ENCODE data around the gene CWC27.

The CWC27 gene, protein sequence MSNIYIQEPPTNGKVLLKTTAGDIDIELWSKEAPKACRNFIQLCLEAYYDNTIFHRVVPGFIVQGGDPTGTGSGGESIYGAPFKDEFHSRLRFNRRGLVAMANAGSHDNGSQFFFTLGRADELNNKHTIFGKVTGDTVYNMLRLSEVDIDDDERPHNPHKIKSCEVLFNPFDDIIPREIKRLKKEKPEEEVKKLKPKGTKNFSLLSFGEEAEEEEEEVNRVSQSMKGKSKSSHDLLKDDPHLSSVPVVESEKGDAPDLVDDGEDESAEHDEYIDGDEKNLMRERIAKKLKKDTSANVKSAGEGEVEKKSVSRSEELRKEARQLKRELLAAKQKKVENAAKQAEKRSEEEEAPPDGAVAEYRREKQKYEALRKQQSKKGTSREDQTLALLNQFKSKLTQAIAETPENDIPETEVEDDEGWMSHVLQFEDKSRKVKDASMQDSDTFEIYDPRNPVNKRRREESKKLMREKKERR

DNA sequence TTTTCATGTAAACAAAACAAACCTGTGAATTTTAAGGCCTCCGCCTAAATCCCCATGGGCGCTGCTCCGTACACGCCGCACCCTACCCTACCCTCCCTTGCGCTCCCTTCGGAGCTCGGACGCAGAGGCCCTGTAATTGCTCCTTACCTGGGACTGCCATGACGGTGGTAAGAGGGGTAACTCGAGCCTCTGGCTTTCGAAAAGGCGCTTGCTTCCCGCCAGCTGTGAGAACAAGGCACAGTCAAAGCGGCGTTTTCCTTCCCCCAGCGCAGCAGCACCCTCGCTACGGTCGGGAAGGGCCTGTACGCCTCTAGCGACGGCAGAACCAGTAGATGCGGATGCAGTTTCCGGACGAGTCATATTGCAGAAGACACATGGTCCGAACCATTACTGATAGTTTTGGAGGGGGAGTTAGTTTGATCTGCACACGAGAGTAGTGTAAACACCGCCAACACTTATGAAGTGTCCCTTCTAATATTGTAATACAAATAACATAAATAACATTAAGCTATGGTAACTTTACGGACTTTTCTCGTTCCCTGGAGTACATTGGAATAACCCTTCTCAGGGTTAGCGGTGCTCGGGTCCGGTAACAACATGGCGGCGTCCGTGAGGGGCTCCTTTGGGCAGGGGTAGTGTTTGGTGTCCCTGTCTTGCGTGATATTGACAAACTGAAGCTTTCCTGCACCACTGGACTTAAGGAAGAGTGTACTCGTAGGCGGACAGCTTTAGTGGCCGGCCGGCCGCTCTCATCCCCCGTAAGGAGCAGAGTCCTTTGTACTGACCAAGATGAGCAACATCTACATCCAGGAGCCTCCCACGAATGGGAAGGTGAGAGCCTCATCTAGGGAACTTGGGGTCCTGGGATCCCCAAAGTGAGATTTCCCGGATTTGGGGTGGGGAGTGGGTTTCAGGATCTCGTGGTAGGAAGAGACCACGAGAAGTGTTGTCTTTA lies at the start of gene CWC27, which contains the start of gene SREK1IP1:
Gene CWC27, plus strand, starts transcription at position 573 of the 955 bp plus-strand sequence. Its CDS starts 217 bp downstream, at position 790.
Gene SREK1IP1, minus strand, starts transcription at position 334 of the 955 bp plus-strand sequence. Its CDS starts 174 bp downstream, at position 160.
- peak; percentile 79 to 89 for DNase-seq

GRCh38 chr5:64722588-64722987 lies 46.1 kb upstream of the CWC27 start:
- no peak for DNase-seq

DNA sequence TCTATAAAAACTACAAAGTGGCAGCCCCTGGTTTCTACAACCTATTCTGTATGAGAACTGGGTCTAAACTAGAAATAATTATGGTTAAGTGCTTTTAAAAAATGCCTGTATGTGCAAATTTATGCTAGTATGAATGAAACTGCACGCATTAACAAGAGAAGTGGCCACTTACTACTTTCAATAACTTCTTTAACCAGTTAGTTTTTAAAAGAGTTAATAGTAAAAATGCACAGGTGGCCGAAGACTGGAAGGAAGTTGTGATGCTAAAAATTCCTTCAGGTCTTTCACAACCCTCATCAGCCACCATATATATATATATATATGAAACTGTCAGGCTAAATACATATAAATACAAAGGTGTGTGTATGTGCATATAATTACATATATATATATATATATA lies 41.6 kb upstream of the CWC27 start:
- no peak for DNase-seq

DNA sequence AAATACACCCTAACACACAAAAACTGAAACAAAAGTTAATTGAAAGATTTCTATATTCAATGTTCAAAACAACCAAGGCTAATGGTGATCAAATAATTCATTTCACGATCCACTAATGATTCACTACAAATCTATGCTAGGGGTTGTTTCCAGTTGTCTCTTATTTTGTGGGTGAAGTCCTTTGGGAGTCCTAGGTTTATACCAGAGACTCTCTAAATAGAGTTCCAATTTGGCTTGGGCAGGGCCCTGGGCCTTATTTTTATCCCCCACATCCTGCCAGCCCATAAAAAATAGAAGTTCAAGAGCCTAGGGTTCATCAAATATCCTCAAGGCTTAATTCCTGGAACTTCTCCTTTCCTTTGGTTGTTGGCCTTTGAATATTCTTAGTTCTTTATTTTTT lies 26.3 kb upstream of the CWC27 start:
- DNase-seq = no peak

DNA sequence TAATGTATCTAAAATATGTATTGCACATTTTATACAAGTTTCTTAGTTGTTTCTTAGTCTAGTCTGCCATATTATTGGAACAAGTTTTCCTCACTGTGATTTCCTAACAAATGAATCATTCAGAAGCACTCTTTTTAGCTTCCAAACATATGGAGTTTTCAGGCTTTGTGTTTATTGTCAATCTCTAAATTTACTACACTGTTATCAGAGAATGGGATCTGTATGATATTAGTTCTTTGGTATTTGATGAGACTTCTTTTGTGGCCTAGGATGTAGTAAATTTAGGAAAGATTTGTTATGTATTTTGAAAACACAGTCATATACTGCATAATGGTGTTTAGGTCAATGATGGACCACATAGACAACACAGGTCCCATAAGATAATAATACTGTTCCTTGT lies 25.9 kb upstream of the CWC27 start:
- no peak for DNase-seq

DNA sequence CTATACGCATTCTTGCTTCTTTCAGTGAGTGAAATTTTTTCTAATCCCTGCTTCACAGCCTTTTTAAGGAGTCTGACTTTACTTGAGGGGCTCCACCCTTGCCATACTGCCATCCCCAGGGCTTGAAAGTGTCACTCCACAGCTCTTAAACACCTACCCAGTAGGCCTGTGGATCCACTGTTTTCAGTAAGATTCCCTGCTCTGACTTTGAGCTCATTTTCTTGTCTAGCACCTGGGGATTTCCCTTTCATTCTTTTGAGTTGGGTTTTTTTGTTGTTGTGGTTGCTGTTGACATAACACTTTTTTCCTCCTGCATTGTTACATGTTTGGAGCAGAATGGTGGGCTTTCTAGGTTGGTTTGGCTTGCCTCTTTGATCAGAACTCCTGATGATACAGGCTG lies 23.8 kb upstream of the CWC27 start:
- no peak for DNase-seq

DNA sequence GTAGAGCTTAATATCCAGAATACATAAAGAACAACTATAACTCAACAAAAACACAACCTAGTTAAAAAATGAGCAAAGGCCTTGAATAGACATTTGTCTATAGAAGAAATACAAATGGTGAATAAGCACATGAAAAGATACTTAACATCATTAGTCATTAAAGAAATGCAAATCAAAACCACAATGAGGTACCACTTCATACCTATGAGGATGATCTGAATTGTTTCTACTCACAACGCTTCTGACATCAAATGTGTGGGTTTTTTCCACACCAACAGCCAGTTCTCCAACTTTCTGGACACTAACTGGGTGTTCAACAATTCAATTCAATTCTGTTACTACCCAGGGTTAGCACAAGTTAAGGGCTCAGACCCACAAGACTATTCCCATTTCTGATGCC lies 22.3 kb upstream of the CWC27 start:
- no peak for DNase-seq

GRCh38 chr5:64749385-64749784 lies 19.3 kb upstream of the CWC27 start:
- DNase-seq = no peak

DNA sequence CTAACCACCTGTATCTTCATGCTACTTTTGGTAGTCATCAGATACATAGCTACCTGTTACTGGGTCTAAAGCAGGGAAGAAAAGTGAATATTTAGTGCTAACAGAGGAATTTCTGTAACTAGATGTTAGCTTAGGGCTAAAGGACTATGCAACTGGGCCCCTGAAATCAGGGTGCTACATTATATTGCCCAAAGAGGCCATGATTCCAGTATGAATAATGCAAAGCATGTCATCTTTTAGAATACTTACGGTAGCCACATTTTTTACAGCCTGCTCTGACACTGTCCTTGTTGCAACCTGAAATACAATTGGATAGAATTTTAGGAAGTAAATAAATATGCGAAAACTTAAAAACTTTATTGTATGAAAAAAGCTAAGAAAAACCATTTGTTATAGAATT lies 14.7 kb upstream of the CWC27 start:
- DNase-seq = no peak

GRCh38 chr5:64758901-64759300 lies 9.8 kb upstream of the CWC27 start:
- DNase-seq = no peak

GRCh38 chr5:64759960-64760660 lies 8.6 kb upstream of the CWC27 start:
- no peak for DNase-seq

- no peak for DNase-seq
Observed at GRCh38 chr5:64763948-64764503, 4.7 kb upstream of the CWC27 start.

- DNase-seq = no peak
Observed at GRCh38 chr5:64765804-64766504, 2.8 kb upstream of the CWC27 start.

GRCh38 chr5:64766941-64767340 lies 1.8 kb upstream of the CWC27 start:
- DNase-seq = no peak

GRCh38 chr5:64767959-64768357 lies 772 bp upstream of the CWC27 start:
- DNase-seq = no peak

DNA sequence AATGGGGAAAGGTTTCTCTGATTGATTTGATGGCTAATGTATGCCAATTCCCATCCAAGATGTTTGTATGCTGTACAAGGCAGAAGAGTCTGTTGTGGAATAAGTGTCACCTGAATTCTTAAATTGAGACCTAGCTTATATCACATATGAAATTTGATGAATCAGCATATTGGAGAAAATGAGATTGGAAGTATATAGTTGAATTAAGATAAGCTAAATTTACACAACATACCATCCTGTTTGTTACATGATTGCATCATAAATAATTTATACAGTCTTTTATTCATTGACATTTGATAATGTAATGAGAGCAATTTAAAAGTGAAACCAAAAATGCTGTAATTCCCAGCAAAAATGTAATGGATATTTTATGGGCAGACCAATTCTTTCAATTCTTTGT lies 1.1 kb downstream of the CWC27 start:
- no peak for DNase-seq

- DNase-seq = no peak
Observed at GRCh38 chr5:64771736-64772135, 3.0 kb downstream of the CWC27 start.

DNA sequence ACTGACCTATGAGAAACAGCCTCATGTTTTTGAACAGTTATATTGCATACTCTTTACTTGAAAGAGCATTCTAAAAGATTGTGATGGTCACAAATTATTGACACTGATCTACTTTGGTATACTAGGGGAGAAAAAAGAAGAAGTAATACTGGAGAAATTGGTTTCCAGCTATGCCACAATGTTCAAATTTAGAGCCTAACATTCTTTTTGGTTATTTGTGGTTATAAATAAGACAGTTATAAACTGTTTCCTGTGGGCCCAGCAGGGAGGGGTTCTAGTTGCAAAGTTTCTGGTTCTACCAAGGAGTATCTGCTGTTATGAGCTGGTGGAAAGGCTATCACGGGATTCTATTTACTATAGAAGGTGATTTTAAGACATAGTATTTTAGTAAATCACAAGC lies 4.8 kb downstream of the CWC27 start:
- no peak for DNase-seq

GRCh38 chr5:64775291-64775690 lies 6.6 kb downstream of the CWC27 start:
- no peak for DNase-seq

DNA sequence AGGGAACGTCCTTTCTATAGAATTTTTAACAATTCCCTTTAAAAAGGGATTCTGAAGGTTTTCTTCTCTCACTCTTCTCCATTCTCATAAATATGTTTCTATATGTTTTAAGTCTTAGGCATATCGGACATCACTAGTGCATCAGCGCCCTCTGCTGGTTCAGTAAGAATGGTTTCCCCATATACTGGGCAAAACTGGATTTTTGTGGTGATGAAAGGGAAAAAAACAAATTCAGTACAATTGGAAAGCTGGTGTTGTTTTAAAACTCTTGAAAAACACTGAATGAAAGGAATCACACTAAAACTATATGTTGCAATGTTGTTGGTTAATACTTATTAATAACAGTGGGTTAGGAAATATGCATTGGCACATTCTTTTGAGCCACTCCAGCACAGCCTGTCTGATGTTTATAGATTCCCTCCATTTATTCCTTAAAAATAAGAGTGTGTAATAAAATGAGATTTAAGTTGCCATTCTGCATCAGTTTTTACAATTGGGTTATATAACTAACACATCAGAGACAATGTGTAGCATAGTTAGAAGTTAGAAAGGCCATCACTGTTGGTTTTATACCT lies 15.8 kb downstream of the CWC27 start:
- peak; percentile 68 to 77 for DNase-seq

DNA sequence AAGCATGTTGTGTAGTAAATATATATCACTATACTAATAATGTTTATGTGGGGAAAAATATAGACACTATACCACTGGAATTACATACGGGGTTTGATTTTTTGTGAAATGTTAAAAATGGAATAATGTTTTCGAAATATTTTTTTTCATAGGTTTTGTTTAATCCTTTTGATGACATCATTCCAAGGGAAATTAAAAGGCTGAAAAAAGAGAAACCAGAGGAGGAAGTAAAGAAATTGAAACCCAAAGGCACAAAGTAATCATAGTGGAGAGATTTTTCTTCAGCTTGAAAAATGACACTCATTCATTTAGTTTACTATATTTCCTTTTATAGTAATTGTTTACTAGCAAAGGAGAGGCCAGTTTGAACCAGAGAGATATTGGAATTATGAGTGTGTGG lies 17.6 kb downstream of the CWC27 start:
- DNase-seq = no peak

DNA sequence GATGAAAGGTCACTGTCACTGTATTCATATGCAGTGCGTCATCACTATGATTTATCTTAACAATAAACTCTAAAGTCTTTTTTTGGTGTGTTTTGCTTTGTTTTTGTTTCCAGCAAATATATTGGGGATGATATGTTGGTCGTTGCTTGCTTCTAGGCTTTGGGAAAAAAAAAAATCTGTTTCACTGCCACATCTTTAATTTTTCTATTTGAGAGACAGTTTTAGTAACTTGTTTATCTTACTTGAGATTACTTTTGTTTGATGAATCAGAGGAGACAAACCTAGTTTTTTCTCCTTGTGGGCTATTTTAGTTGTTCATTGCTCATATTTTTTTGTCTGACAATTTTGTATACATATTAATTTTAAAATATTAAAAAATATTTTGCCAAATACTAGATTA lies 19.4 kb downstream of the CWC27 start:
- DNase-seq = no peak

Data from CD4-positive, alpha-beta T cell treated with Interferon alpha-2 for 1 hour (primary cell).